ENCODE measurements around the gene DNAJC21. TPM values are rescaled to one million over a fixed set of nuclear protein-coding genes. Genes with fewer than 3 reads are reported as not detected.

The DNAJC21 gene
- total and polyA plus RNA-seq, 2 donors (not counting 1 experiment from before 2014, with no cell fraction given) = 60.4 to 64.4 TPM

GRCh38 chr5:34941936-34942335 is 12.6 kb downstream of the DNAJC21 start:
- H3K9me3 ChIP-seq (ENCODE audit: control insufficient read depth, insufficient read depth, low read depth, low read length) = no peaks in the 10 kb centered on the region
- H3K79me2 ChIP-seq (ENCODE audit: control insufficient read depth, insufficient read depth, low read length) = no peaks in the 10 kb centered on the region
- no peaks in the 10 kb centered on the region for H3K27me3 ChIP-seq (ENCODE audit: control insufficient read depth, insufficient read depth, low read length)
- H3K9ac ChIP-seq (ENCODE audit: insufficient read depth, low read length) = no peak overlapping the region
- H3K4me3 ChIP-seq (replicated peaks in 1 of 4; ENCODE audit: control extremely low read depth in 1 of 4, insufficient read depth in 1 of 4, low read depth in 3 of 4, low read length in 4 of 4) = no peak overlapping the region
- no peaks in the 10 kb centered on the region for H3K4me1 ChIP-seq (ENCODE audit: control insufficient read depth, extremely low read depth, insufficient read depth, low read length)
- no peaks in the 10 kb centered on the region for H4K20me1 ChIP-seq (ENCODE audit: control insufficient read depth, extremely low read depth, insufficient read depth, low read length)
- TF ChIP-seq, protein P1, sequence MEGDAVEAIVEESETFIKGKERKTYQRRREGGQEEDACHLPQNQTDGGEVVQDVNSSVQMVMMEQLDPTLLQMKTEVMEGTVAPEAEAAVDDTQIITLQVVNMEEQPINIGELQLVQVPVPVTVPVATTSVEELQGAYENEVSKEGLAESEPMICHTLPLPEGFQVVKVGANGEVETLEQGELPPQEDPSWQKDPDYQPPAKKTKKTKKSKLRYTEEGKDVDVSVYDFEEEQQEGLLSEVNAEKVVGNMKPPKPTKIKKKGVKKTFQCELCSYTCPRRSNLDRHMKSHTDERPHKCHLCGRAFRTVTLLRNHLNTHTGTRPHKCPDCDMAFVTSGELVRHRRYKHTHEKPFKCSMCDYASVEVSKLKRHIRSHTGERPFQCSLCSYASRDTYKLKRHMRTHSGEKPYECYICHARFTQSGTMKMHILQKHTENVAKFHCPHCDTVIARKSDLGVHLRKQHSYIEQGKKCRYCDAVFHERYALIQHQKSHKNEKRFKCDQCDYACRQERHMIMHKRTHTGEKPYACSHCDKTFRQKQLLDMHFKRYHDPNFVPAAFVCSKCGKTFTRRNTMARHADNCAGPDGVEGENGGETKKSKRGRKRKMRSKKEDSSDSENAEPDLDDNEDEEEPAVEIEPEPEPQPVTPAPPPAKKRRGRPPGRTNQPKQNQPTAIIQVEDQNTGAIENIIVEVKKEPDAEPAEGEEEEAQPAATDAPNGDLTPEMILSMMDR (conservative IDR thresholded peaks at IDR 0.05 in 1 of 2, IDR thresholded peaks at IDR 0.05 in 1 of 2; ENCODE audit: low read depth in 1 of 2, low read length in 2 of 2) = no peak
- no peak for TF ChIP-seq EZH2 (IDR thresholded peaks at IDR 0.05; ENCODE audit: low read length, missing control alignments)
- no peak overlapping the region for H2AFZ ChIP-seq (ENCODE audit: low read length)
- no peak overlapping the region for H3K27ac ChIP-seq (ENCODE audit: insufficient read depth, low read length)
- H3K4me2 ChIP-seq (ENCODE audit: extremely low read depth, insufficient read depth, low read length) = no peak overlapping the region
- H3K36me3 ChIP-seq (ENCODE audit: control insufficient read depth, insufficient read depth, low read length) = peaks cover 14% of the 10 kb centered on the region
- peak in 1 of 2 donors; percentile 31 for DNase-seq (ENCODE audit: low read depth in 2 of 2)

GRCh38 chr5:34944044-34944443 is 14.7 kb downstream of the DNAJC21 start:
- Histone ChIP-seq H3K4me2 (ENCODE audit: extremely low read depth, insufficient read depth, low read length) (no peak overlapping the region), H3K36me3 (ENCODE audit: control insufficient read depth, insufficient read depth, low read length) (peaks cover 5% of the 10 kb centered on the region), H3K27ac (ENCODE audit: insufficient read depth, low read length) (no peak overlapping the region), H4K20me1 (ENCODE audit: control insufficient read depth, extremely low read depth, insufficient read depth, low read length) (no peaks in the 10 kb centered on the region), H3K4me3 (replicated peaks in 1 of 4; ENCODE audit: control extremely low read depth in 1 of 4, insufficient read depth in 1 of 4, low read depth in 3 of 4, low read length in 4 of 4) (no peak overlapping the region), H2AFZ (ENCODE audit: low read length) (no peak overlapping the region), H3K27me3 (ENCODE audit: control insufficient read depth, insufficient read depth, low read length) (no peaks in the 10 kb centered on the region), H3K9ac (ENCODE audit: insufficient read depth, low read length) (no peak overlapping the region), H3K79me2 (ENCODE audit: control insufficient read depth, insufficient read depth, low read length) (no peaks in the 10 kb centered on the region), H3K9me3 (ENCODE audit: control insufficient read depth, insufficient read depth, low read depth, low read length) (no peaks in the 10 kb centered on the region), H3K4me1 (ENCODE audit: control insufficient read depth, extremely low read depth, insufficient read depth, low read length) (no peaks in the 10 kb centered on the region)
- no peak for DNase-seq (ENCODE audit: low read depth in 2 of 2)
- no peak for TF ChIP-seq EZH2 (IDR thresholded peaks at IDR 0.05; ENCODE audit: low read length, missing control alignments)
- TF ChIP-seq, protein P1 (conservative IDR thresholded peaks at IDR 0.05 in 1 of 2, IDR thresholded peaks at IDR 0.05 in 1 of 2; ENCODE audit: low read depth in 1 of 2, low read length in 2 of 2) = no peak

- no peaks in the 10 kb centered on the region for H4K20me1 ChIP-seq (ENCODE audit: control insufficient read depth, extremely low read depth, insufficient read depth, low read length)
- TF ChIP-seq, protein P1 (conservative IDR thresholded peaks at IDR 0.05 in 1 of 2, IDR thresholded peaks at IDR 0.05 in 1 of 2; ENCODE audit: low read depth in 1 of 2, low read length in 2 of 2) = no peak
- no peak for TF ChIP-seq EZH2 (IDR thresholded peaks at IDR 0.05; ENCODE audit: low read length, missing control alignments)
- H3K27ac ChIP-seq (ENCODE audit: insufficient read depth, low read length) = no peak overlapping the region
- H3K9ac ChIP-seq (ENCODE audit: insufficient read depth, low read length) = no peak overlapping the region
- H3K4me2 ChIP-seq (ENCODE audit: extremely low read depth, insufficient read depth, low read length) = no peak overlapping the region
- H3K36me3 ChIP-seq (ENCODE audit: control insufficient read depth, insufficient read depth, low read length) = peaks cover 5% of the 10 kb centered on the region
- DNase-seq (ENCODE audit: low read depth in 2 of 2) = no peak
- no peaks in the 10 kb centered on the region for H3K79me2 ChIP-seq (ENCODE audit: control insufficient read depth, insufficient read depth, low read length)
- H3K4me3 ChIP-seq (replicated peaks in 1 of 4; ENCODE audit: control extremely low read depth in 1 of 4, insufficient read depth in 1 of 4, low read depth in 3 of 4, low read length in 4 of 4) = no peak overlapping the region
- H3K27me3 ChIP-seq (ENCODE audit: control insufficient read depth, insufficient read depth, low read length) = no peaks in the 10 kb centered on the region
- no peak overlapping the region for H2AFZ ChIP-seq (ENCODE audit: low read length)
- no peaks in the 10 kb centered on the region for H3K4me1 ChIP-seq (ENCODE audit: control insufficient read depth, extremely low read depth, insufficient read depth, low read length)
- H3K9me3 ChIP-seq (ENCODE audit: control insufficient read depth, insufficient read depth, low read depth, low read length) = no peaks in the 10 kb centered on the region
These were observed 15.2 kb downstream of the DNAJC21 start for GRCh38 chr5:34944460-34945047.

Measured in fibroblast of lung (primary cell).